ENCODE data around the gene PARD3B.

GRCh38 chr2:204897561-204897960 is 352.3 kb downstream of the PARD3B start:
- TF ChIP-seq SIN3A (IDR thresholded peaks at IDR 0.05; ENCODE audit: borderline replicate concordance, insufficient read depth, low read depth, low read length) (no peak), CTCF (IDR thresholded peaks at IDR 0.05) (no peak)

Data from Panc1 (cell line).